EL (cell line): Measurements from ENCODE around the gene CFAP46.

Source experiments
- DNase-seq: peaks from one replicate; pipeline ENCODE4 v3.0.0-alpha.2; 2016

CFAP46 gene

GRCh38 chr10:132817701-132818211 is 124.6 kb downstream of the CFAP46 start:
- DNase-seq = no peak

GRCh38 chr10:132816718-132817117 is 125.7 kb downstream of the CFAP46 start:
- no peak for DNase-seq

- DNase-seq = no peak
These were observed 127.1 kb downstream of the CFAP46 start for GRCh38 chr10:132815168-132815857.

- DNase-seq = no peak
These were observed 127.9 kb downstream of the CFAP46 start for GRCh38 chr10:132814469-132814856.

- DNase-seq = no peak
These were observed 128.6 kb downstream of the CFAP46 start for GRCh38 chr10:132813560-132814468.

- DNase-seq = no peak
These were observed 129.4 kb downstream of the CFAP46 start for GRCh38 chr10:132813001-132813401.

GRCh38 chr10:132812520-132812919 is 129.8 kb downstream of the CFAP46 start:
- DNase-seq = no peak

GRCh38 chr10:132811891-132812481 is 130.4 kb downstream of the CFAP46 start:
- no peak for DNase-seq

- no peak for DNase-seq
These were observed 131.3 kb downstream of the CFAP46 start for GRCh38 chr10:132810807-132811700.

GRCh38 chr10:132810141-132810806 is 132.1 kb downstream of the CFAP46 start:
- DNase-seq = no peak

GRCh38 chr10:132809232-132810140 is 132.9 kb downstream of the CFAP46 start:
- DNase-seq = no peak

- no peak for DNase-seq
These were observed 133.8 kb downstream of the CFAP46 start for GRCh38 chr10:132808383-132809231.

GRCh38 chr10:132807621-132808049 is 134.7 kb downstream of the CFAP46 start:
- DNase-seq = no peak

GRCh38 chr10:132806561-132807003 is 135.8 kb downstream of the CFAP46 start:
- no peak for DNase-seq

- no peak for DNase-seq
These were observed 136.3 kb downstream of the CFAP46 start for GRCh38 chr10:132806110-132806509.

- no peak for DNase-seq
These were observed 136.8 kb downstream of the CFAP46 start for GRCh38 chr10:132805599-132805998.

GRCh38 chr10:132804785-132805426 is 137.5 kb downstream of the CFAP46 start:
- DNase-seq = no peak

- DNase-seq = no peak
These were observed 138.1 kb downstream of the CFAP46 start for GRCh38 chr10:132804287-132804686.
